Gastrocnemius medialis (tissue), 4 donors: ENCODE results near the gene ARHGAP9. TPM values are rescaled to one million over a fixed set of nuclear protein-coding genes. Genes with fewer than 3 reads are reported as not detected.

Experiments used
- ATAC-seq, 2 donors: fragments of 150-250 bp; one replicate each; pipeline ENCODE4 v1.9.1; 2016
- DNase-seq, 2 donors: peaks; one replicate each; pipeline ENCODE4 v3.0.0-alpha.2; 2019
- H3K27ac ChIP-seq, 4 donors: fragments of 200-600 bp; sonication (generic); 1 replicate in 1 of 4; 2 replicates in 3 of 4; pipeline ENCODE4 v1.5.1; 2016 to 2018; ENCODE audit warnings: mild to moderate bottlenecking in 2 of 4, moderate library complexity in 1 of 4
- H3K27me3 ChIP-seq, 3 donors: fragments of 200-600 bp; sonication (generic) in 2 of 3; 1 replicate in 1 of 3; 2 replicates in 2 of 3; pipeline versions ENCODE4 v1.5.1 to v1.6.0; 2016 to 2019; ENCODE audit warnings: mild to moderate bottlenecking in 1 of 3, moderate library complexity in 1 of 3
- H3K36me3 ChIP-seq, 2 donors: fragments of 200-600 bp; sonication (generic) in 1 of 2; one replicate each; pipeline ENCODE4 v1.5.1; 2017 to 2018
- H3K4me1 ChIP-seq, 2 donors: fragments of 200-600 bp; sonication (generic) in 1 of 2; one replicate each; pipeline ENCODE4 v1.5.1; 2016 to 2017; ENCODE audit warnings: mild to moderate bottlenecking in 2 of 2
- H3K4me3 ChIP-seq, 4 donors: fragments of 200-600 bp; sonication (generic) in 3 of 4; 1 replicate in 1 of 4; 2 replicates in 3 of 4; pipeline ENCODE4 v1.5.1; 2016 to 2019; ENCODE audit warnings: mild to moderate bottlenecking in 2 of 4
- H3K9me3 ChIP-seq, 3 donors: fragments of 200-600 bp; sonication (generic) in 2 of 3; 1 replicate in 1 of 3; 2 replicates in 2 of 3; pipeline ENCODE4 v1.5.1; 2016 to 2019
- POLR2A ChIP-seq, 2 donors: fragments of 450-650 bp; IDR thresholded peaks; one replicate each; pipeline ENCODE4 v1.6.1; 2017; ENCODE audit warnings: antibody characterized with exemption in 2 of 2, mild to moderate bottlenecking in 2 of 2, moderate library complexity in 2 of 2
- in situ Hi-C, 4 donors: fragments of 200-750 bp; cut with MboI; loops; one replicate each; pipeline versions ENCODE4 v1.15.0 to v1.8.0; 2017; ENCODE audit warnings: low sequenced_read_pairs in 4 of 4
- intact Hi-C: fragments of 100-400 bp; cut with DNase I; formaldehyde crosslinking; loops from one replicate; pipeline ENCODE4 v1.15.1; 2023; ENCODE audit warnings: low total_unique reads
- total RNA-seq, 4 donors: library from RNA; depleted of rRNA; stranded (reverse); fragments of >200 nt; gene quantifications; one replicate each; pipeline versions ENCODE4 v1.1.0 to v1.2.3, GENCODE V29; 2016
- TF ChIP-seq, protein P1 (sequence below), 5 experiments: fragments of 450-650 bp in 3 of 5; fragments of 200-600 bp in 2 of 5; sonication (generic) in 2 of 5; IDR thresholded peaks in 4 of 5; conservative IDR thresholded peaks in 1 of 5; 1 replicate in 4 of 5; 2 replicates in 1 of 5; pipeline ENCODE4 v1.5.1; 2016 to 2019; ENCODE audit warnings: antibody characterized with exemption in 5 of 5, mild to moderate bottlenecking in 3 of 5, moderate library complexity in 3 of 5

Gene ARHGAP9
- total RNA-seq, 4 donors from 2014 or later, result 2.7 to 5.1 (median 4.7) TPM

DNA sequence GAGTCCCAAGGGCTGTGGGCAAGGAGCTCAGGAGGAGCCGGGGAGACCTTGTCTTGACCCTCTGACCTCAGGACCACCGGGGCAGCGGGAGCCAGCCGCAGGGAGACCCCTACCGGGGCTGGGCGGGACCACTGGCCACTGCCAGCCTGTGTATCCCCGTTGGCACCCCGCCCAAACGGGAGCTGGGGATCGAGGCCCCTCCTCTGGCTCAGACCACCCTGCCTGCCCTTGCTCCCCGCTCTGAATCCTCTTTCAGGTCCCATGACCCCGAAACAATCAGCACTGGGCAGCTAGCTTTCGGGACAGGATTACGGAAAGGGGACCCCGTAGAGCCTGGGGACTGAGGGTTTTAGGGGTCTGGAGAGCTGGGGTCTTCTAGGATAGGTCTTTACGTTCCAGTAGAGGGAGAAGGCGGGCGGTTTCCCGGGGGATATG, 18.8 kb downstream of the ARHGAP9 start:
- Histone ChIP-seq H3K36me3 (no peaks in the 10 kb centered on the region), H3K4me1 (peaks cover 36 to 39% of the 10 kb centered on the region in 2 donors), H3K27me3 (peaks cover 14 to 19% (median 18%) of the 10 kb centered on the region in 3 donors), H3K9me3 (no peaks in the 10 kb centered on the region), H3K4me3 (peak overlapping the region; percentile 68 to 78 (median 70)), H3K27ac (peak overlapping the region in 2 of 4 donors; percentile 76 to 77)
- DNase-seq (no peak), ATAC-seq (no peak)
- TF ChIP-seq POLR2A (IDR thresholded peaks at IDR 0.05), result no peak
- TF ChIP-seq, protein P1, sequence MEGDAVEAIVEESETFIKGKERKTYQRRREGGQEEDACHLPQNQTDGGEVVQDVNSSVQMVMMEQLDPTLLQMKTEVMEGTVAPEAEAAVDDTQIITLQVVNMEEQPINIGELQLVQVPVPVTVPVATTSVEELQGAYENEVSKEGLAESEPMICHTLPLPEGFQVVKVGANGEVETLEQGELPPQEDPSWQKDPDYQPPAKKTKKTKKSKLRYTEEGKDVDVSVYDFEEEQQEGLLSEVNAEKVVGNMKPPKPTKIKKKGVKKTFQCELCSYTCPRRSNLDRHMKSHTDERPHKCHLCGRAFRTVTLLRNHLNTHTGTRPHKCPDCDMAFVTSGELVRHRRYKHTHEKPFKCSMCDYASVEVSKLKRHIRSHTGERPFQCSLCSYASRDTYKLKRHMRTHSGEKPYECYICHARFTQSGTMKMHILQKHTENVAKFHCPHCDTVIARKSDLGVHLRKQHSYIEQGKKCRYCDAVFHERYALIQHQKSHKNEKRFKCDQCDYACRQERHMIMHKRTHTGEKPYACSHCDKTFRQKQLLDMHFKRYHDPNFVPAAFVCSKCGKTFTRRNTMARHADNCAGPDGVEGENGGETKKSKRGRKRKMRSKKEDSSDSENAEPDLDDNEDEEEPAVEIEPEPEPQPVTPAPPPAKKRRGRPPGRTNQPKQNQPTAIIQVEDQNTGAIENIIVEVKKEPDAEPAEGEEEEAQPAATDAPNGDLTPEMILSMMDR (IDR thresholded peaks at IDR 0.05 in 4 of 5, conservative IDR thresholded peaks at IDR 0.05 in 1 of 5), result no peak
- in situ Hi-C loops (no loop called here), intact Hi-C loops (no loop called here)

DNA sequence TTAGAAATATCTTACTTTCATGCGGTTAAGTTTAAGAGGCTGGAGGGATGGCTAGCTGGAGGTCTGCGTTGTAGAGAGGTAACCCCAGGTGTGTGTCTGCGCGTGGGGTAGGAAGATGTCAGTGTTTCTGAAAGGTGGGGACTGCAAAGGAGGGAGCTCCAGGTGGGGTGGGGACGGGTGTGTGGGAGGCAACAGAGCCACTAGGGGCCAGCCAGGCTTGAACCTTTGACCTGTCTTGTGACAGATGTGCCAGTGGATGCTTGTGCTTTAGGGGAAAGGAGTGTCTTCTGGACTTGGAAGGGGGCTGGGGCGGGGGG, 19.2 kb downstream of the ARHGAP9 start:
- in situ Hi-C loops (no loop called here), intact Hi-C loops (no loop called here)
- DNase-seq (no peak), ATAC-seq (no peak)
- Histone ChIP-seq H3K9me3 (no peaks in the 10 kb centered on the region), H3K4me3 (peak overlapping the region in 3 of 4 donors; percentile 63 to 82 (median 79)), H3K27ac (no peak overlapping the region), H3K27me3 (peaks cover 14 to 19% (median 18%) of the 10 kb centered on the region in 3 donors), H3K36me3 (no peaks in the 10 kb centered on the region), H3K4me1 (peaks cover 38 to 43% of the 10 kb centered on the region in 2 donors)
- TF ChIP-seq, protein P1 (IDR thresholded peaks at IDR 0.05 in 4 of 5, conservative IDR thresholded peaks at IDR 0.05 in 1 of 5), result no peak

DNA sequence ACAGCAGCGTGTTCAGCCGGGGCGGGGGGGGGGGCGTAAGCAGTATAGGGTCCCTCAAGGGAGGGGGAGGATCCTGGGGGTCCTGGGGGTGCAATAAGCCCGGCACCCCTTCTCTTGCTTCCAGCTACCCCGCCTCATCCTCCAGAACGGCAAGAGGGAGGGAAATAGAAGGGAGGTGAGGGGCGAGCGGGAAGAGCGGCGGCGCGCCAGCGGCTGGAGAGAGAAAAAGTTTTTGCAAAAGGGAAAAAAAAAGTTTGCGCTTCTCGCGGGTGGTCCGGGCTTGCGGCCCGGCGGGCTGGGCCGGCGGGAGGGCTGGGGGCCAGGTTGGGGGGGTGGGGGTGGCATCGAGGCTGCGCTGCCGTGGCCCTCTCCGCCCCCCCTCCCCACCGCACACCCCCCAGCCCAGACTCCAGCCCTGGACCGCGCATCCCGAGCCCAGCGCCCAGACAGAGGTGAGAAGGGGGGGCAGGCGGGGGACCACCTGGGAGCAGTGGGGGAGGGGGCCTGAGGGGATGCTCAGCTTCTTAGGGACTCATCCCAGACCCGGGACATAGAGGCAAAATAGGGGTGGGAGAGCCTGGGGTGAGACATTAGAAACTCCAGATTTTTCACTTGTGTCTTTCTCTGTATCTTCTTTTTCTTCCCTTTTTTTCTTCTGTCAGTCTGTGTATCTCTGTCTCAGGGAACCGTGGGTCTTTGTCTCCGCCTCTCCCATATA, 19.8 kb downstream of the ARHGAP9 start, which contains the start of gene GLI1:
GLI1 (plus strand) TSS at position 36 of the 718 bp plus-strand sequence. CDS start 3,907 bp downstream, outside the sequence.
- peaks cover 14 to 19% (median 18%) of the 10 kb centered on the region in 3 donors for H3K27me3 ChIP-seq
- no peak for DNase-seq
- peaks cover 43 to 49% of the 10 kb centered on the region in 2 donors for H3K4me1 ChIP-seq
- in situ Hi-C loops (loop anchor here in 2 of 4 donors (5.0 to 10.0 kb wide), 3 partner anchors 145 to 195 kb away; no protein-coding TSS in a partner anchor), intact Hi-C loops (loop anchor here (1.0 to 10.0 kb wide), 3 partner anchors 60 to 235 kb away; partner anchors contain the start of genes DDIT3 and OS9)
- no peaks in the 10 kb centered on the region for H3K36me3 ChIP-seq
- no peaks in the 10 kb centered on the region for H3K9me3 ChIP-seq
- TF ChIP-seq POLR2A (IDR thresholded peaks at IDR 0.05), result no peak
- TF ChIP-seq, protein P1 (IDR thresholded peaks at IDR 0.05 in 4 of 5, conservative IDR thresholded peaks at IDR 0.05 in 1 of 5), result no peak
- peak within 1 kb of the TSS; percentile 54 to 79 (median 59) for H3K27ac ChIP-seq
- no peak for ATAC-seq
- peak within 1 kb of the TSS; percentile 63 to 82 (median 80) for H3K4me3 ChIP-seq

DNA sequence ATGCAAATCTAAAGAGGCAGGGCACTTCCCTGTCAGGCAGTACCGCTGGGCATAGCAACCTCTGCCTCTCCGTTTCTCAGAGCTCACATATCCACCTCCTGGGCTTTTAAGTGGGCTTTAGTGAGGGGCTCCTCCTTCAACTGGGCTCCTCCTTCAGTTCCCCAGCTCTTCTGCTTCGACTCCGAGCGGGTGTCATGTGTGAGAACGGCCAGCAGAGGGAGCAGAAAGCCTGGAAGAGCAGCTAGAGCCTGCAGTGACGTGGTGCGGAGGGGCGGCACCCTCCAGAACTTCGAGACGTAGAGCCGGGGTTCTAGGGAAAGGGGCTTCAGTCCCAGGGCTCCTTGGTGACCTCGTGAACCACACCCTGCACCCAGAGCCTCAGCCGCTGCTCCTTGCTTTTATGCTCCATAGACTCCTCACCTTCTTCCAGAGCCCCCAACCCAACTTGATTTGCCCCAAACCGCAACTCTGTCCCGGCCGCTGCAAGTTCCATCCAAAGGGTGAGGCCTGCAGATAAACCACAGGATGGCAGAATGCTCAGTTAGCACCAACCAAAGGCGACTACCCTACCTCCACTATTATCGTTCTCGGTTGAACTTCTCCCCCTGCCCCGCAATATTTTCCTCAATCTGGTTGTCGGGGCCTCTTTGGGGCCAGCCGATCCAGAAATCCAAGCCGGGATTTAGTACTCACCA, 20.5 kb downstream of the ARHGAP9 start:
- intact Hi-C loops (loop anchor here (1.0 to 10.0 kb wide), 3 partner anchors 61 to 236 kb away; partner anchors contain the start of genes DDIT3 and OS9), in situ Hi-C loops (loop anchor here in 2 of 4 donors (5.0 to 10.0 kb wide), 3 partner anchors 144 to 194 kb away; no protein-coding TSS in a partner anchor)
- Histone ChIP-seq H3K27me3 (peaks cover 14 to 19% (median 18%) of the 10 kb centered on the region in 3 donors), H3K36me3 (no peaks in the 10 kb centered on the region), H3K4me1 (peaks cover 47 to 54% of the 10 kb centered on the region in 2 donors), H3K9me3 (no peaks in the 10 kb centered on the region), H3K4me3 (peak overlapping the region; percentile 63 to 82 (median 80)), H3K27ac (peak overlapping the region; percentile 54 to 79 (median 59))
- ATAC-seq, result peak; percentile 69
- TF ChIP-seq, protein P1 (IDR thresholded peaks at IDR 0.05 in 4 of 5, conservative IDR thresholded peaks at IDR 0.05 in 1 of 5), result peak; percentile 95 to 96 (median 96)
- TF ChIP-seq POLR2A (IDR thresholded peaks at IDR 0.05), result peak; percentile 1 to 35
- peak; percentile 78 to 88 for DNase-seq
